BLaER1 (cell line): Measurements from ENCODE around the gene PPM1K.
A peak's percentile ranks its signal among the peaks of the same experiment; 100 is the strongest.
"Not testable (repeated sequence)": the region's sequence is repeated elsewhere in the genome, so short reads cannot be mapped to it uniquely, and the experiment has no call there.

Experiments
- H3K27ac ChIP-seq: shearing (Covaris generic); formaldehyde crosslinking; 2 replicates; pipeline ENCODE4 v1.8.1; 2022
- H3K27me3 ChIP-seq: shearing (Covaris generic); formaldehyde crosslinking; 2 replicates; pipeline ENCODE4 v1.8.1; 2022
- H3K36me3 ChIP-seq: shearing (Covaris generic); formaldehyde crosslinking; 2 replicates; pipeline ENCODE4 v1.8.1; 2022
- H3K4me1 ChIP-seq: shearing (Covaris generic); formaldehyde crosslinking; 2 replicates; pipeline ENCODE4 v1.8.1; 2022
- H3K4me2 ChIP-seq: shearing (Covaris generic); formaldehyde crosslinking; 2 replicates; pipeline ENCODE4 v1.8.1; 2022
- H3K4me3 ChIP-seq: shearing (Covaris generic); formaldehyde crosslinking; 2 replicates; pipeline ENCODE4 v1.8.1; 2022
- H3K9ac ChIP-seq: shearing (Covaris generic); formaldehyde crosslinking; 2 replicates; pipeline ENCODE4 v1.8.1; 2022
- H3K9me3 ChIP-seq: shearing (Covaris generic); formaldehyde crosslinking; 2 replicates; pipeline ENCODE4 v1.8.1; 2022
- H4K20me1 ChIP-seq: shearing (Covaris generic); formaldehyde crosslinking; 2 replicates; pipeline ENCODE4 v1.8.1; 2022
- Cebpa-rat ChIP-seq: shearing (Covaris generic); IDR thresholded peaks from 2 replicates; pipeline ENCODE4 v1.8.1; 2022

PPM1K gene

GRCh38 chr4:88284439-88285234 is at the start of gene PPM1K:
TSS of gene PPM1K (minus strand) at chr4:88284561. CDS start at chr4:88278583, 5,978 bp downstream.
- Histone ChIP-seq H3K4me2 (peak within 1 kb of the TSS; percentile 86), H3K4me1 (peaks cover 47% of the 10 kb centered on the region), H3K9ac (peak within 1 kb of the TSS; percentile 78), H3K9me3 (no peaks in the 10 kb centered on the region), H3K27me3 (no peaks in the 10 kb centered on the region), H3K4me3 (peak within 1 kb of the TSS; percentile 72), H3K27ac (peak within 1 kb of the TSS; percentile 86), H4K20me1 (no peaks in the 10 kb centered on the region; the same call in 1 of the 2 replicates), H3K36me3 (0 out of 2 replicates have a peak, but pooled peaks cover 4% of the 10 kb centered on the region)
- no peak for TF ChIP-seq Cebpa-rat

- Histone ChIP-seq H3K36me3 (no peaks in the 10 kb centered on the region), H4K20me1 (no peaks in the 10 kb centered on the region), H3K9ac (no peak overlapping the region), H3K9me3 (no peaks in the 10 kb centered on the region), H3K27me3 (no peaks in the 10 kb centered on the region), H3K4me3 (no peak overlapping the region), H3K4me2 (no peak overlapping the region), H3K27ac (no peak overlapping the region), H3K4me1 (peaks cover 8% of the 10 kb centered on the region)
- no peak for TF ChIP-seq Cebpa-rat
Measured at GRCh38 chr4:88333741-88334405, 49.5 kb upstream of the PPM1K start.

GRCh38 chr4:88327665-88328064 is 43.3 kb upstream of the PPM1K start:
- Histone ChIP-seq H3K27ac (no peak overlapping the region), H3K27me3 (no peaks in the 10 kb centered on the region), H4K20me1 (no peaks in the 10 kb centered on the region), H3K9me3 (no peaks in the 10 kb centered on the region), H3K9ac (no peak overlapping the region), H3K4me3 (no peak overlapping the region), H3K36me3 (no peaks in the 10 kb centered on the region), H3K4me2 (no peak overlapping the region), H3K4me1 (peaks cover 5% of the 10 kb centered on the region)
- no peak for TF ChIP-seq Cebpa-rat

GRCh38 chr4:88320780-88321373 is 36.5 kb upstream of the PPM1K start:
- Histone ChIP-seq H3K27me3 (no peaks in the 10 kb centered on the region), H4K20me1 (no peaks in the 10 kb centered on the region), H3K4me2 (peak overlapping the region; percentile 71), H3K9ac (peak overlapping the region; percentile 71; the same call in 1 of the 2 replicates), H3K27ac (peak overlapping the region; percentile 88), H3K4me1 (peaks cover 20% of the 10 kb centered on the region), H3K36me3 (no peaks in the 10 kb centered on the region), H3K9me3 (no peaks in the 10 kb centered on the region), H3K4me3 (peak overlapping the region; percentile 6; the same call in 1 of the 2 replicates)
- TF ChIP-seq Cebpa-rat: no peak

GRCh38 chr4:88320224-88320779 is 35.9 kb upstream of the PPM1K start:
- Histone ChIP-seq H3K4me1 (peaks cover 20% of the 10 kb centered on the region), H3K27me3 (no peaks in the 10 kb centered on the region), H3K9ac (peak overlapping the region; percentile 71; the same call in 1 of the 2 replicates), H3K4me2 (peak overlapping the region; percentile 71), H3K36me3 (no peaks in the 10 kb centered on the region), H3K27ac (peak overlapping the region; percentile 88), H4K20me1 (no peaks in the 10 kb centered on the region), H3K9me3 (no peaks in the 10 kb centered on the region), H3K4me3 (no peak overlapping the region)
- TF ChIP-seq Cebpa-rat: no peak

GRCh38 chr4:88318751-88319350 is 34.5 kb upstream of the PPM1K start:
- H3K4me1 ChIP-seq: peaks cover 20% of the 10 kb centered on the region
- H3K4me2 ChIP-seq: no peak overlapping the region
- H4K20me1 ChIP-seq: no peaks in the 10 kb centered on the region
- no peak for TF ChIP-seq Cebpa-rat
- H3K36me3 ChIP-seq: no peaks in the 10 kb centered on the region
- H3K27ac ChIP-seq: no peak overlapping the region
- H3K9ac ChIP-seq: no peak overlapping the region
- no peaks in the 10 kb centered on the region for H3K27me3 ChIP-seq
- no peaks in the 10 kb centered on the region for H3K9me3 ChIP-seq
- no peak overlapping the region for H3K4me3 ChIP-seq

- H3K4me3 ChIP-seq: no peak overlapping the region
- H3K27me3 ChIP-seq: no peaks in the 10 kb centered on the region
- no peak for TF ChIP-seq Cebpa-rat
- no peak overlapping the region for H3K4me2 ChIP-seq
- H3K4me1 ChIP-seq: peaks cover 11% of the 10 kb centered on the region
- peaks cover 26% of the 10 kb centered on the region for H3K9me3 ChIP-seq
- H3K36me3 ChIP-seq: no peaks in the 10 kb centered on the region
- H4K20me1 ChIP-seq: no peaks in the 10 kb centered on the region
- H3K9ac ChIP-seq: no peak overlapping the region
- no peak overlapping the region for H3K27ac ChIP-seq
Measured at GRCh38 chr4:88315460-88316017, 31.2 kb upstream of the PPM1K start.

- not testable (repeated sequence) for H3K4me1 ChIP-seq, H3K9ac ChIP-seq, H3K4me2 ChIP-seq, H3K27me3 ChIP-seq, H3K36me3 ChIP-seq, H3K27ac ChIP-seq, H3K4me3 ChIP-seq, H4K20me1 ChIP-seq
- H3K9me3 ChIP-seq: peaks cover 26% of the 10 kb centered on the region
Measured at GRCh38 chr4:88313088-88313624, 28.8 kb upstream of the PPM1K start.

- H3K4me3 ChIP-seq: no peak overlapping the region
- no peak for TF ChIP-seq Cebpa-rat
- H3K9ac ChIP-seq: no peak overlapping the region
- peaks cover 25% of the 10 kb centered on the region for H3K9me3 ChIP-seq
- no peaks in the 10 kb centered on the region for H3K36me3 ChIP-seq
- no peak overlapping the region for H3K27ac ChIP-seq
- H4K20me1 ChIP-seq: no peaks in the 10 kb centered on the region
- H3K4me2 ChIP-seq: no peak overlapping the region
- no peaks in the 10 kb centered on the region for H3K27me3 ChIP-seq
- no peaks in the 10 kb centered on the region for H3K4me1 ChIP-seq
Measured at GRCh38 chr4:88308587-88308986, 24.2 kb upstream of the PPM1K start.
